ENCODE data around the gene ATL3.
"Not testable (repeated sequence)": the region's sequence is repeated elsewhere in the genome, so short reads cannot be mapped to it uniquely, and the experiment has no call there.

ATL3 gene

DNA sequence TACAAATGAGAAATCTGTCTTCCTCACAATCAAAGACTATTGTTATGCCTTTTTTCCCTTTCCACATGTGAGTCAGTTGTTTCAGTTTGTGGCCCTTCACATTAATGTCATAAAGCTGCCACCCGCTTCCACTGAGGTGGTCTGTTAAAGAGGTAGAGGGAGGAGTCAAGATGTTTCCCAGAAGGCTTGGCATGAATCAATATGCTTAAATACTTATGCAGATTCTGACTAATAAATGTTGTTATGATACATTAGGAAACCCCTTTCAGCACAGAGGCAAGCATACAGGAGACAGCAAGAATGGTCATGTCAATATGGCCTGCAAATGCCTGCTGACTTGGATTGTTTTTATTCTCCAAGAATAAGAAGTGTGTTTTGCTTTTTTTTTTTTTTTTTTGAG is 16.7 kb upstream of the ATL3 start:
- peaks cover 0 to 4% of the 10 kb centered on the region in 2 donors for H3K36me3 Mint-ChIP-seq
- peaks cover 7% of the 10 kb centered on the region in 2 donors for H3K4me1 Mint-ChIP-seq
- ATAC-seq (replicated peaks), result peak; percentile 54 to 55
- no peak overlapping the region for H3K27ac Mint-ChIP-seq
- DNase-seq, result no peak
- H3K9me3 Mint-ChIP-seq, result no peaks in the 10 kb centered on the region
- H3K27me3 Mint-ChIP-seq, result no peaks in the 10 kb centered on the region
- no peak overlapping the region for H3K4me3 Mint-ChIP-seq

GRCh38 chr11:63686926-63687325 is 15.8 kb upstream of the ATL3 start:
- Mint-ChIP-seq H3K27me3 (no peaks in the 10 kb centered on the region), H3K4me3 (no peak overlapping the region), H3K36me3 (peaks cover 0 to 4% of the 10 kb centered on the region in 2 donors), H3K27ac (no peak overlapping the region), H3K4me1 (peaks cover 14 to 16% of the 10 kb centered on the region in 2 donors), H3K9me3 (no peaks in the 10 kb centered on the region)
- DNase-seq (no peak), ATAC-seq (replicated peaks) (no peak)

DNA sequence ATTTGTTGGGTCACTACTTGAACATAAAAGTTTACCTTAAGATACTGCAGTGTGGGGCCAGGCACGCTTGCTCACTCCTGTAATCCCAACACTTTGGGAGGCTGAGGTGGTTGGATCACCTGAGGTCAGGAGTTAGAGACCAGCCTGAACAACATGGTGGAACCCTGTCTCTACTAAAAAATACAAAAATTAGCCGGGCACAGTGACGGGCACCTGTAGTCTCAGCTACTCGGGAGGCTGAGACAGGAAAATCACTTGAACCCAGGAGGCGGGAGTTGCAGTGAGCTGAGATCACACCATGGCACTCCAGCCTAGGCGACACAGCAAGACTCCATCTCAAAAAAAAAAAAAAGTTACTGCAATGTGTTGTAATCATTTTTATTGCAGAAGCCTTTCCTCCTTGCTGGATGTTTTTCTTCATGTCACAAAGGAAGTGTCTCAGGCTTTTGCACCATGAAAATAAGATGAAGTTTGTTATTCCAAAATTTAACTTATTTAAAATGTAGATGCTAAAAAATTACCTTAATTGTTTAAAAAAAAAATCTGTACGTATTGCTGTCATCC is 14.1 kb upstream of the ATL3 start:
- not testable (repeated sequence) for H3K4me3 Mint-ChIP-seq; H3K27ac Mint-ChIP-seq; H3K9me3 Mint-ChIP-seq; H3K36me3 Mint-ChIP-seq; DNase-seq; ATAC-seq (replicated peaks); H3K27me3 Mint-ChIP-seq
- peaks cover 20 to 27% of the 10 kb centered on the region in 2 donors for H3K4me1 Mint-ChIP-seq

DNA sequence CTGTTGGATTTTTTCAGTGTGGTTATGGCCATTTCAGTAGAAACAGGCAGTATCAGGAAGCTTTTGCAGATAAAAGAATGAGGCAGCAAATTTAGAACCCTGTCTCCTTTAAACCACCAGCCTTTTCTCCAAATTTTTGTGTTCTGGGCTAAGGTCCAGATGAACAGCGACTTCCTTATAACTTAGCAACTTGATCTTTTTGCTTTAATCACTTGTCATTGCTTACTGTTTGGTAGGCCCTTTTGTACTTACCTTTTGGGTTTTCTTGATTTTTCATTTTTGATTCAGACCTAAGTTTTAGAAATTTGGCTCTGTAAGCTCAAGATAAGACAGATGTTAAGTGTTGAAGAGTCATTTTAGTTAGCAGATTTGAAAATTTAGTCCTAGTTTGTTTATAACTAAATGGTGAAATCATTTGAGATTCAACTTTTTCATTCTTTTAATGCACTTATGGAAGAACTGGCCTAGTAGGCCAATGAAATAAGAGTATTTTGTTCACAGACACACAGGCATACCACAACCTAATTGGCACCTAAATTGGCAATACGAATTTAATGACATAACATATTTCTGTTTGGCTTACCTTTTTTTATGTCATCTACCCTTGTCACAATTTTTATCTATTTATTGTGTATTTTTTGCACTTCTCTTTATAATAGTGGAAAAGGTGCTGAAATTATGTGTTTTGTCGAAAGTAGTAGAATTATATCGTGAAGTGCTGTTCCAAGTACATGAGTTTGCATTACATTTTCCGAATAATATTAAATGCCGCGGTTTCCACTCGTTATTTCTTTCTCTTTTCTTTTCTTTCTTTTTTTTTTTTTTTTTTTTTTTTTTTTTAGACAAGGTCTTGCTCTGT is 12.2 kb upstream of the ATL3 start:
- no peak for DNase-seq
- Mint-ChIP-seq H3K27ac (no peak overlapping the region), H3K9me3 (no peaks in the 10 kb centered on the region), H3K36me3 (peaks cover 0 to 1% of the 10 kb centered on the region in 2 donors), H3K4me3 (peak overlapping the region; percentile 85 to 87), H3K27me3 (no peaks in the 10 kb centered on the region), H3K4me1 (peaks cover 18 to 27% of the 10 kb centered on the region in 2 donors)
- no peak for ATAC-seq (replicated peaks)

- ATAC-seq (replicated peaks) (peak; percentile 26 to 30), DNase-seq (no peak)
- peak overlapping the region; percentile 85 to 87 for H3K4me3 Mint-ChIP-seq
- H3K36me3 Mint-ChIP-seq, result peaks cover 0 to 1% of the 10 kb centered on the region in 2 donors
- peak overlapping the region; percentile 89 for H3K27ac Mint-ChIP-seq
- no peaks in the 10 kb centered on the region for H3K9me3 Mint-ChIP-seq
- peaks cover 14 to 27% of the 10 kb centered on the region in 2 donors for H3K4me1 Mint-ChIP-seq
- H3K27me3 Mint-ChIP-seq, result no peaks in the 10 kb centered on the region
Measured at GRCh38 chr11:63682066-63683021, 11.2 kb upstream of the ATL3 start.

DNA sequence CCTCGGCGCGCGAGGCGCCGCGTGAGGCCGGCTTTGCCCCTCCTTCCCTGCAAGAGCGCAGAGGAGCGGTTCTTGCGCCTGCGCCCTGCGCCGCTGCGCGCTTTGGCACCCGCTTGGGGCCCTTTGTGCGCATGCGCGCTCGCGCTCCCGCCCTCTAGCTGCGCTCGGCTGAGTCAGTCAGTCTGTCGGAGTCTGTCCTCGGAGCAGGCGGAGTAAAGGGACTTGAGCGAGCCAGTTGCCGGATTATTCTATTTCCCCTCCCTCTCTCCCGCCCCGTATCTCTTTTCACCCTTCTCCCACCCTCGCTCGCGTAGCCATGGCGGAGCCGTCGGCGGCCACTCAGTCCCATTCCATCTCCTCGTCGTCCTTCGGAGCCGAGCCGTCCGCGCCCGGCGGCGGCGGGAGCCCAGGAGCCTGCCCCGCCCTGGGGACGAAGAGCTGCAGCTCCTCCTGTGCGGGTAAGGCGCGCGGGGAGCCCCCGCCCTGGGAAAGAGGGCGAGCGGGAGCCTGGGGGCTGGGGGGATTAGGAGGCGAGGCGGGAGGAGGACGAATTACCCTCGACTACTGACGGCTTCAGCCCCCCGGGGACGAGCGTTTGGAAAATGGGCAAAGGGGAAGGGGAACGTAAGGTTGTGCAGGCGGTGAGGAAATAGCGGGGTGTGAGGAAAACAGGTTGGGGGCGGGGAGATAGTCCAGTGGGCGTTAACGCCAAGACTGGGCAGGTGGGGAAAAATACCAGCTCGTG is 10.3 kb upstream of the ATL3 start, which contains the start of gene RTN3:
TSS of gene RTN3 (plus strand) at position 180 of the 745 bp plus-strand sequence. CDS start at position 317, 137 bp downstream.
- DNase-seq, result peak; percentile 98
- Mint-ChIP-seq H3K9me3 (no peaks in the 10 kb centered on the region), H3K36me3 (peaks cover 0 to 1% of the 10 kb centered on the region in 2 donors), H3K27ac (peak within 1 kb of the TSS; percentile 89), H3K27me3 (no peaks in the 10 kb centered on the region), H3K4me1 (peaks cover 14 to 27% of the 10 kb centered on the region in 2 donors), H3K4me3 (peak within 1 kb of the TSS; percentile 85 to 87)
- peak; percentile 93 to 94 for ATAC-seq (replicated peaks)

DNA sequence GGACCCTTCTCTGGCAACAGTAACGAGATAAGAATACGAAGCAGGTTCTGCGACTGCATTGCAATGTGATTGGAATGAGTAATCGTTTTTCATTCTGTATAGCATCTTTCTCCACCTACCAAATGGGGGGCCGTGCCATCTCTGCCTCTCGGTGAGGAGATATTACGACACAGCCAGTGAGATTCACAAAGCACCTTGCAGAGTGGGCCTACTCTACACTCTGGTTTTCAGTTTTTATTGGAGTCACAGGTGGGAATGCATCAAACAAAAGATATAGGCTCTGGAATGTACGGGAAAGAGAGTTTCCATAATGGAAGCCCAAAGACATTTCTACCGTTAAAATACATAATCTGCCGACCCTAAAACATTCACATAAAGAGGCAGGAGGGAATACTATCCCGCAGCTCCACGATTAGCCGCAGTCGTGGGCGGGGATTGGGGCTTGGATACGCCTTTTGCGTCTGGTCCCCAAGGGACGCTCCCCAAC is 9.7 kb upstream of the ATL3 start:
- H3K9me3 Mint-ChIP-seq, result no peaks in the 10 kb centered on the region
- peak overlapping the region; percentile 85 to 87 for H3K4me3 Mint-ChIP-seq
- H3K4me1 Mint-ChIP-seq, result peaks cover 14 to 27% of the 10 kb centered on the region in 2 donors
- no peak for DNase-seq
- H3K27ac Mint-ChIP-seq, result peak overlapping the region; percentile 89
- no peaks in the 10 kb centered on the region for H3K27me3 Mint-ChIP-seq
- peaks cover 0 to 1% of the 10 kb centered on the region in 2 donors for H3K36me3 Mint-ChIP-seq
- ATAC-seq (replicated peaks), result peak in 1 of 2 donors; percentile 15

DNA sequence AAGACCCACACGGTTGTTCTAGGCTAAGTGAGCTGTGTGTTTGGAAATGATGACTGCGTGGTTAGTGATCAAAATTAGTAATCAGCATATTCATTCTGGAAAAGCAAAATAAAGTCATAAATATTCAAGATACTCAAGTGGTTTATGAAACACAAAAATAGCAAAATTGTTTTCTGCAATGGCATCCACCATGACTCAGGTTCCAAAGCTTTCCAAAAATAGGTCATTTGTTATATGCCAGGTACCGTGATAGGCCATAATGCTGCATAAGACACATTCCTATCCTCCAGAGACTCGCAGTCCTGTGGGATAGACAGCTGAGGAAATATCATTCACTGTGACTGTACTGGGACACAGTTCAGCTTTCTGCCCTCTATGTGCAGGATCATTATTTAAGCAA is 2.4 kb upstream of the ATL3 start:
- H3K36me3 Mint-ChIP-seq, result peaks cover 0 to 12% of the 10 kb centered on the region in 2 donors
- ATAC-seq (replicated peaks), result no peak
- no peaks in the 10 kb centered on the region for H3K27me3 Mint-ChIP-seq
- no peaks in the 10 kb centered on the region for H3K9me3 Mint-ChIP-seq
- H3K4me1 Mint-ChIP-seq, result peaks cover 4 to 28% of the 10 kb centered on the region in 2 donors
- H3K4me3 Mint-ChIP-seq, result no peak overlapping the region
- no peak for DNase-seq
- no peak overlapping the region for H3K27ac Mint-ChIP-seq

DNA sequence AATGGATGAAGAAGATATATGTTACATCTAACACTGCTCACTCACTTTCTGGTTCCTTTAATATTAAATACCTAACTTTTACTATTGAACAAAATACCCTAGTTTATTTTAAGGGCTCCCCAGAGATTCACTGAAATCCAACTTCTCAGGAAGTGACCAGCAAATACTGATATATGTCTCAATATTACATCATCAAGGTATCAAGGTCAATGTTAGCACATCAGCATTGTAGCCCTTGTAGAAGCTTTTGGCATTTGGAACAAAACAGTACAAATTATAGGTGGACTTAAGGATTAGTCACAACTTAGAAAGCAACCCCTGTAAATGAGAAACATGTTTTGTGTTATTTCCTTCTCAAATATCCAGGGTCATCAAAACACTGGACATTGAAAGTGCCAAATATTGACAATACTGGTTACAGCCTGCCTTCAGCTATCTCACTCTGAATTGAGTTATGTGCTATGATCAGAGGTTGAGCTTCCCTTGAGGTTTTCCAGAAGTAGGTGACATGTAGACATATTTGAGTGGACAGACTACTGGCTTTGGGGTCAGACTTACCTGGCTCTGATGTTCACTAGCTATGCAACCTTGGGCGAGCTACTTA is 1.9 kb upstream of the ATL3 start:
- ATAC-seq (replicated peaks), result no peak
- Mint-ChIP-seq H3K27ac (no peak overlapping the region), H3K9me3 (no peaks in the 10 kb centered on the region), H3K36me3 (peaks cover 0 to 12% of the 10 kb centered on the region in 2 donors), H3K27me3 (no peaks in the 10 kb centered on the region), H3K4me3 (no peak overlapping the region), H3K4me1 (peaks cover 4 to 30% of the 10 kb centered on the region in 2 donors)
- DNase-seq, result no peak

DNA sequence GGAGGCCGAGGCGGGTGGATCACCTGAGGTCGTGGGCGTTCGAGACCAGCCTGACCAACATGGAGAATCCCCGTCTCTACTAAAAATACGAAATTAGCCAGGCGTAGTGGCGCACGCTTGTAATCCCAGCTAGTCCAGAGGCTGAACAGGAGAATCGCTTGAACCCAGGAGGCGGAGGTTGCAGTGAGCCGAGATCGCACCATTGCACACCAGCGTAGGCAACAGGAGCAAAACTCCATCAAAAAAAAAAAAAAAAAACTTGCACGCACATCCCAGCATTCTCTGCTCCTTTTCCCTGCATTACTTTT is 934 bp upstream of the ATL3 start:
- no peaks in the 10 kb centered on the region for H3K27me3 Mint-ChIP-seq
- ATAC-seq (replicated peaks) (no peak), DNase-seq (no peak)
- no peaks in the 10 kb centered on the region for H3K9me3 Mint-ChIP-seq
- H3K4me1 Mint-ChIP-seq, result peaks cover 10 to 38% of the 10 kb centered on the region in 2 donors
- H3K36me3 Mint-ChIP-seq, result peaks cover 0 to 15% of the 10 kb centered on the region in 2 donors
- peak overlapping the region in 1 of 2 donors; percentile 54 for H3K4me3 Mint-ChIP-seq
- peak overlapping the region; percentile 93 for H3K27ac Mint-ChIP-seq

GRCh38 chr11:63670433-63671321 is 499 bp downstream of the ATL3 start:
- Mint-ChIP-seq H3K4me1 (peaks cover 10 to 44% of the 10 kb centered on the region in 2 donors), H3K4me3 (peak overlapping the region; percentile 83 to 85), H3K9me3 (no peaks in the 10 kb centered on the region), H3K36me3 (peaks cover 0 to 15% of the 10 kb centered on the region in 2 donors), H3K27me3 (no peaks in the 10 kb centered on the region), H3K27ac (peak overlapping the region; percentile 73)
- DNase-seq (peak; percentile 17), ATAC-seq (replicated peaks) (peak; percentile 35 to 47)

- Mint-ChIP-seq H3K4me3 (peak overlapping the region; percentile 83 to 85), H3K36me3 (peaks cover 0 to 15% of the 10 kb centered on the region in 2 donors), H3K27me3 (no peaks in the 10 kb centered on the region), H3K4me1 (peaks cover 10 to 44% of the 10 kb centered on the region in 2 donors), H3K27ac (no peak overlapping the region), H3K9me3 (no peaks in the 10 kb centered on the region)
- DNase-seq, result no peak
- ATAC-seq (replicated peaks), result no peak
Measured at GRCh38 chr11:63670096-63670432, 1.1 kb downstream of the ATL3 start.
